Karpas-422 (cell line): ENCODE measurements around the gene ADCY5. TPM values are rescaled to one million over a fixed set of nuclear protein-coding genes. Genes with fewer than 3 reads are reported as not detected.

ENCODE experiments used
- DNase-seq: peaks from one replicate; pipeline ENCODE4 v3.0.0-alpha.2; 2015
- H2AFZ ChIP-seq: fragments of 200-600 bp; sonication (generic); 2 replicates; pipeline ENCODE4 v1.6.1; 2014; ENCODE audit warnings: antibody characterized with exemption, low read length, mixed read lengths
- H3K27ac ChIP-seq: fragments of 200-600 bp; sonication (generic); 2 replicates; pipeline ENCODE4 v1.5.1; 2014; ENCODE audit warnings: mild to moderate bottlenecking, low read length, moderate library complexity
- H3K27me3 ChIP-seq: fragments of 200-600 bp; sonication (generic); 2 replicates; pipeline ENCODE4 v1.6.1; 2014; ENCODE audit warnings: low read length, mixed read lengths
- H3K36me3 ChIP-seq: fragments of 200-600 bp; sonication (generic); 2 replicates; pipeline ENCODE4 v1.6.1; 2014; ENCODE audit warnings: low read length, mixed read lengths; ENCODE audit not compliant: insufficient read depth
- H3K4me1 ChIP-seq: fragments of 200-600 bp; sonication (generic); 2 replicates; pipeline ENCODE4 v1.6.1; 2014; ENCODE audit warnings: mild to moderate bottlenecking, low read length, mixed read lengths
- H3K4me2 ChIP-seq: fragments of 200-600 bp; sonication (generic); 2 replicates; pipeline ENCODE4 v1.6.1; 2014; ENCODE audit warnings: low read length, low read depth, mild to moderate bottlenecking; ENCODE audit not compliant: poor library complexity, severe bottlenecking
- H3K4me3 ChIP-seq: fragments of 200-600 bp; sonication (generic); 2 replicates; pipeline ENCODE4 v1.5.1; 2014; ENCODE audit warnings: mild to moderate bottlenecking, antibody characterized with exemption, low read length, mixed read lengths
- H3K79me2 ChIP-seq: fragments of 200-600 bp; sonication (generic); 2 replicates; pipeline ENCODE4 v1.6.1; 2014; ENCODE audit warnings: mild to moderate bottlenecking, low read length, mixed read lengths
- H3K9ac ChIP-seq: fragments of 200-600 bp; sonication (generic); 2 replicates; pipeline ENCODE4 v1.6.0; 2014; ENCODE audit warnings: low read length
- H3K9me2 ChIP-seq: fragments of 200-600 bp; sonication (generic), shearing (Covaris generic); replicated peaks from 2 replicates; pipeline ENCODE4 v1.6.0; 2014; ENCODE audit warnings: mild to moderate bottlenecking, low read length, moderate library complexity; ENCODE audit not compliant: insufficient read depth
- H3K9me3 ChIP-seq: fragments of 300-700, 200-600 bp; sonication (generic); 2 replicates; pipeline ENCODE4 v1.6.1; 2014; ENCODE audit warnings: low read length, mixed read lengths
- H4K20me1 ChIP-seq: fragments of 200-600 bp; sonication (generic); 2 replicates; pipeline ENCODE4 v1.6.1; 2014; ENCODE audit warnings: mild to moderate bottlenecking, antibody characterized with exemption, low read length, low read depth; ENCODE audit not compliant: insufficient read depth
- total RNA-seq: library from RNA; depleted of rRNA; stranded (reverse); fragments of >200 nt; shearing (Covaris generic); gene quantifications from 2 replicates; pipeline ENCODE4 v1.2.3, GENCODE V29; 2014; ENCODE audit warnings: low replicate concordance

ADCY5 gene
- total RNA-seq, 1 experiment from 2014 or later, result not detected

DNA sequence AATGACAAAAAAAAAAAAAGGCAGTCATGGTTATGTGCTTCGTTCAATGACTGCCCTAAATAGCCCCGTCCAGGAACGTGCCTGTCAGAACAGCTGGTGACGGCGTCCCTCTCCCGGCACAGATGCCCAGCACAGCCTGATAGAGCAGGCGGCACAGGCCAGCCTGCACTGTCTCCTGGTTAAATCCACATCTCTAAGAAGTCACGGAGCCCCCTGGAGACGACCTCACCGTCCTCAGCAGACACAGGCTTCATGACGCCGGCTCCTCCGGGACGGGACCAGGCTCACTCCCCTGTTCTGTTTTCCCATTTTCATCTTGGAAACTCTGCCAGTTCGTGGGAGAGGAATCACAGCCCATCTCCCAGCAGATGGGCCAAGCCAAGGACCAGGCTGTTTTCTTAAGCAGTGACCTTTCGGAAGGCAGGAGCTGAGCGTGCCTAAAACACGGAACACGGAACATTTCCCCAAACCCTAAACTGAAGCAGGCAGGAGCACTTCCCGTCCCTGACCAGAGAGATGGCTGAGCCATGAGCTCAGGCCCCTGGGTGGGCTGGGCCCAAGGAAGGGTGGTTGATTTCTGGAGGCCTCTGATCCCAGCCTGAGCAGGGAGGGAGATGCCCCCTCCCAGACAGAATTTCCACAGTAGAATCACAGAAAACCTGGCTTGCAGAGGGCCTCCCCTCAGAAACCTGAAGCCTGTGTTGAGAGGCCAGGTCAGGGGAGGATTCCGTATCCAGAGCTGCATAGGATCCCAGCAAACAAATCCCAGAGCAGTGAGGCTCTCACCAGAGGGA is 35.9 kb downstream of the ADCY5 start:
- no peak for DNase-seq

DNA sequence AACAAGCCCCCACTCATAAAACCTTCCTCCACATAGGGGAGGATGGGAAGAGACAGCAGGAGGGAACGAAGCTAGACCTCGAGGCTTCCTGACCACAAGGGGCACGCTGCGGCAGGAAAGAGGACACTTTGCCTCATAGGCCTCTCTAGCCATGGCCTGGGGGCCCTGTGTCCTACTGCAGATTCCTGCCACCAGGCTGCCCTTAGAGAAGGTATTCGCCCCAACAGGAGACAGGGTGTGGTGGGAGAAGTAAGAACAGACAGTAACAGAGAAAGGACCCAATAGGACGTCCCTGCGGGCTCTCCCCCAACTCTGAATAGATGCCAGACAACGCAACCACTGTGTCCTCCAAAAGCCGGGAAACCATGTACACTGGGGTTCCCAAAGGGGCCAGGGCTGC is 36.8 kb downstream of the ADCY5 start:
- no peaks in the 10 kb centered on the region for H3K9me3 ChIP-seq
- no peaks in the 10 kb centered on the region for H3K4me1 ChIP-seq
- H2AFZ ChIP-seq, result no peak overlapping the region
- no peaks in the 10 kb centered on the region for H4K20me1 ChIP-seq
- H3K27me3 ChIP-seq, result no peaks in the 10 kb centered on the region
- no peaks in the 10 kb centered on the region for H3K79me2 ChIP-seq
- no peaks in the 10 kb centered on the region for H3K36me3 ChIP-seq
- H3K9me2 ChIP-seq, result no peaks in the 10 kb centered on the region
- no peak overlapping the region for H3K9ac ChIP-seq
- no peak overlapping the region for H3K27ac ChIP-seq
- no peak overlapping the region for H3K4me2 ChIP-seq
- no peak overlapping the region for H3K4me3 ChIP-seq
- no peak for DNase-seq

More for the DNA sequence above, 35.9 kb downstream of the ADCY5 start:
- Histone ChIP-seq H3K27me3 (no peaks in the 10 kb centered on the region), H3K79me2 (no peaks in the 10 kb centered on the region), H3K4me1 (no peaks in the 10 kb centered on the region), H4K20me1 (no peaks in the 10 kb centered on the region), H3K9me3 (no peaks in the 10 kb centered on the region), H3K4me3 (no peak overlapping the region), H3K27ac (no peak overlapping the region), H3K9ac (no peak overlapping the region), H3K9me2 (no peaks in the 10 kb centered on the region), H2AFZ (no peak overlapping the region), H3K4me2 (no peak overlapping the region), H3K36me3 (no peaks in the 10 kb centered on the region)

DNA sequence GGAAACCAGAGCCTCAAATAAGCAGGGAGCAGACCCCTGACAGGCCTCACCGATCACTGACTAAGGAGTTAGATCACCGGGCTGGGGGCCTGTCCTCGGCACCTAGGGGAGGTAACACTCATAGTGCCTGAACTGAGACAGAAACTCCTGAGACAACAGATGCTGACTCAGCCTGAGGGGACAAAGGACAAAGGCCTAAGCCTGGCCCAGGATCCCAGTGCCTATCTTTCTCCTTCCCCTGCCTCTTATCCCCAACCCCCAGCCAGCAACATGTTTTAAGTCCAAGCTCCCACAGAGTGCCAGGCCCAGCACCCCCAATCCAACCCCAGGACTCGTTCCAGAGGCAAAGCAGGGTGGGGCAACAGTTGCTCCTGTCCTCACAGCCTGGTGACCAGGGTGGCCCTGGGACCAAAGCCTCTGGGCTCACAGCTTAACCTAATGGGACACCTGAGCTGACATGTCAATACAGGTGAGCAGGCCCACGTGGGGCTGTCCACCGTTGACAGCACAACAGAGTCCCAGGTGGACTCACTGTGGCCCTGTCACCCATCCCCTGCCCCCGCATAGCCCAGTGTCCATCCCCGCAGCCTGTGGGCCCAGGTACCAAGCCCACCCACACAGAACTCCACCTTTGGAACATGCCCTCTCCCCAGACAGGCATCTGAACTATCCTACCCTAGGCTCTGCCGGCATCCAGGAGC is 37.4 kb downstream of the ADCY5 start:
- no peaks in the 10 kb centered on the region for H3K9me2 ChIP-seq
- H3K36me3 ChIP-seq, result no peaks in the 10 kb centered on the region
- DNase-seq, result no peak
- H3K27ac ChIP-seq, result no peak overlapping the region
- no peak overlapping the region for H3K9ac ChIP-seq
- no peak overlapping the region for H3K4me2 ChIP-seq
- no peak overlapping the region for H2AFZ ChIP-seq
- no peaks in the 10 kb centered on the region for H3K27me3 ChIP-seq
- no peaks in the 10 kb centered on the region for H3K4me1 ChIP-seq
- no peak overlapping the region for H3K4me3 ChIP-seq
- no peaks in the 10 kb centered on the region for H3K9me3 ChIP-seq
- no peaks in the 10 kb centered on the region for H3K79me2 ChIP-seq
- H4K20me1 ChIP-seq, result no peaks in the 10 kb centered on the region

DNA sequence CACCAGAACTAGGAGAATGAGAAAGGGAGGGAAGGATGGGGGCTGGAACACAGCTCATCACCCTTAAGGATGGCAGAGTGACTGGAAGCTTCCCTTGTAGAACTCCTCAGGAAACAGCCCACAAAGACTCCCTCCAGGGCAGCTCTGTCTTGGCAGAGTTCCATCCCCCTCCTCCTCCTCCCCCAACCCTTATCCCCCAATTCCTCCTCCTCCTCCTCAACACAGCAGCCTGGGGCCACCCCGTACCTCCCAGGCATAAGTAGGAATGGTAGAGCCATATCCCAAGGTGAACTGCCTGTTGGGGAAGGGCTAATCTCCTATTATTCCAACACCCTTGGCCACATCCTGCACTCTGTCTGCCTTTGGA is 38.8 kb downstream of the ADCY5 start:
- no peak overlapping the region for H3K27ac ChIP-seq
- no peak overlapping the region for H3K4me3 ChIP-seq
- H3K79me2 ChIP-seq, result no peaks in the 10 kb centered on the region
- DNase-seq, result no peak
- H4K20me1 ChIP-seq, result no peaks in the 10 kb centered on the region
- no peaks in the 10 kb centered on the region for H3K36me3 ChIP-seq
- no peaks in the 10 kb centered on the region for H3K4me1 ChIP-seq
- no peaks in the 10 kb centered on the region for H3K9me3 ChIP-seq
- H3K9me2 ChIP-seq, result no peaks in the 10 kb centered on the region
- H3K9ac ChIP-seq, result no peak overlapping the region
- H3K27me3 ChIP-seq, result no peaks in the 10 kb centered on the region
- no peak overlapping the region for H3K4me2 ChIP-seq
- no peak overlapping the region for H2AFZ ChIP-seq

DNA sequence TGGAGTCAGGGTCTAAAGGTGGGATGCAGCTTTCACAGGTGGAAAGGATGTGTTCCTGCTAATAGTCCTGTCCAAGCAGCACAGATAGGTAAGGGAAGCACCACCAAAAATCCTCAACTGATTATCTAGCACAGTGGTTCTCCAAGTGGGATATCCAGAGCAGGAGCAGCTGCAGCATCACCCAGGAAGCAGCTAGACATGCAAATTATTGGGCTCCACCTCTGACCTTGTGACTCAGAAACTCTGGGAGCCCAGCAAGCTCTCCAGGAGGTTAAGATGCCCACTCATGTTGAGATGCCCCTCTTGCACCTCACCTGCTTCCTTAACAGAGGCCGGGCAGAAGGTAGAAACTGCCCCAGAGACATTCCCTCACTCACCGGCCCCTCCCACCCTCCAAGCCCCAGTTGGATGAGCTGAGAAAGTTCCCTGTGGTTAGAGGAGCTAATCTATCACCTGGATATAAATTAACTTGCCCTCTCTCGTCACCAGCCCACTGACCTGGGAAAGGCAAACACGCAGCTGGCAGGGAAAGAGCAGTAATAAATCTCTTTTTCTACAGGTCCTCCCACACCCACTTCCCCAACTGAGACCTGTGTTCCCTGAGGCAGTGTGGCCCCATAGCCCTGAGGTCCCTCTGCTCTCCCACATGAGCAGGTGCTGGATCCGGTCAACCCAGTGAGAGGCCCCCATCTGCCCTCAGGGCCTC is 39.3 kb downstream of the ADCY5 start:
- Histone ChIP-seq H3K4me2 (no peak overlapping the region), H2AFZ (no peak overlapping the region), H4K20me1 (no peaks in the 10 kb centered on the region), H3K36me3 (no peaks in the 10 kb centered on the region), H3K27me3 (no peaks in the 10 kb centered on the region), H3K9me3 (no peaks in the 10 kb centered on the region), H3K9ac (no peak overlapping the region), H3K27ac (no peak overlapping the region), H3K4me3 (no peak overlapping the region), H3K79me2 (no peaks in the 10 kb centered on the region), H3K9me2 (no peaks in the 10 kb centered on the region), H3K4me1 (no peaks in the 10 kb centered on the region)
- DNase-seq, result no peak

DNA sequence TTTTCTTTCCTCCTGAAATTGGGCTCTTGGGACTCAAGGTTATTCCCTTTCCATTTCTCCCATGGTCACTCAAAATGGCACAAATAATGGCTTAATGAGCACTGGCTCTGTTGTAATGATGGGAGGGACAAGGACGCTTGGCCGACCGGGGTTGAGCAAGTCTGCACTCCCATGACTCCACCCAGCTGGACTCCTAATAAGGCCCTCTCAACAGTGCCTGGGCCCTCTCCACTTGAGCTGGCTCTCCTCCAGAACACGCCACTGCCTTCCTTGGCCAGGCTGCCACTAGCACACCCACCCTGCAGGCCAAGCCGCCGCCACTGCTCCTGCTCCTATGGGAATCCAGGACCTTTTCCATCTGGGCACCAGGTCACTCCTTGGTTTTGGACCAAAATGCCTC is 42.3 kb downstream of the ADCY5 start:
- no peaks in the 10 kb centered on the region for H3K9me2 ChIP-seq
- no peak overlapping the region for H3K4me2 ChIP-seq
- no peaks in the 10 kb centered on the region for H3K9me3 ChIP-seq
- no peaks in the 10 kb centered on the region for H3K36me3 ChIP-seq
- no peaks in the 10 kb centered on the region for H3K79me2 ChIP-seq
- no peaks in the 10 kb centered on the region for H3K27me3 ChIP-seq
- no peaks in the 10 kb centered on the region for H4K20me1 ChIP-seq
- no peak overlapping the region for H3K9ac ChIP-seq
- H2AFZ ChIP-seq, result no peak overlapping the region
- H3K27ac ChIP-seq, result no peak overlapping the region
- no peak overlapping the region for H3K4me3 ChIP-seq
- no peaks in the 10 kb centered on the region for H3K4me1 ChIP-seq
- no peak for DNase-seq

DNA sequence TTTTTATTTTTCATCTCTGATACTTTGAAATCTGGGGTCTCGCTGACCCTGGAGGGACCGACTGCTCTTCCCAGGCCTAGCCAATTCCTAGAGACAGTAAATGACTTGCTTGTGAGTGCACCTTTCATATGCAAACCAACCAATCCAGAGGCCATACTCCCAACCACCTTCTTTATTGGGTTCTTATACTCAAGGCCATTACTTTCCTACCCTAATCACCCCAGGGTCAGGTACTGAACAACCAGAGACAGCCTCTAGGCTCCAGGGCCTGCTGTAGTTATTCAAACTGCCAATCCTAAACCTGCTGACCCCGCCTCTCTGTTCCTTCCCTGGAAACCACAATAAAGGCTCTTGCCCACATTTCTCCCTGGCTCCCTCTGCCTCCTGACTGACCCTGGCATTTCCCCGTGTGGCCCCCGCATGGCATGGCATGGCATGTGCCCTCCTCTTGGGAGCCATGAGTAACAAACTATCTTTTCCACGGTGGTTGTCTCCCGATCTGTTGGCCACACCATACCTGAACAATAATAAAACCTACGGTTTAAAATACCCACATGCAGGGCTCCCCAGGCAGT is 42.9 kb downstream of the ADCY5 start:
- H3K9me3 ChIP-seq, result no peaks in the 10 kb centered on the region
- no peak overlapping the region for H3K9ac ChIP-seq
- H3K27me3 ChIP-seq, result no peaks in the 10 kb centered on the region
- no peak for DNase-seq
- H3K4me2 ChIP-seq, result no peak overlapping the region
- H4K20me1 ChIP-seq, result no peaks in the 10 kb centered on the region
- no peaks in the 10 kb centered on the region for H3K79me2 ChIP-seq
- H3K4me1 ChIP-seq, result no peaks in the 10 kb centered on the region
- H3K9me2 ChIP-seq, result no peaks in the 10 kb centered on the region
- no peak overlapping the region for H3K4me3 ChIP-seq
- H2AFZ ChIP-seq, result no peak overlapping the region
- no peak overlapping the region for H3K27ac ChIP-seq
- H3K36me3 ChIP-seq, result no peaks in the 10 kb centered on the region

DNA sequence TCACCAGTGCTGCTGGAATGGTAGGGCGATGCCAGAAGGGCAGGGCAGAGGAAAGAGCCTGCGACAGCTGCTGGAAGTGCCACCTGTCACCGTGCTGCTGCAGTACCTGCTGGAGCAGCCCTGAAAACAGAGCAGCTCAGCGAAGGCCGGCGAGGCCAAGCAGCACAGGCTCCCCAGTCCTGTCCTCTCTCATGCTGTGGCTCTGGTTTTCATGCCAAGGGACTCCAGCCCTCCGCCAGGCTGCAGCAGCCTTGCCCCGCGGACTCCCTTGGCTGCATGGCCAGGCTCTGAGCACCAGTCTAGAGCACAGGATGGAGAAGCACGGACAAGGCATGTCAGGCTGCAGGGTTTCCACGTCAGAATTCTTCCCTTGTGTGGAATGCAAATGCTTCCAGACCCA is 43.9 kb downstream of the ADCY5 start:
- Histone ChIP-seq H3K27ac (no peak overlapping the region), H3K4me3 (no peak overlapping the region), H3K36me3 (no peaks in the 10 kb centered on the region), H3K4me1 (no peaks in the 10 kb centered on the region), H3K9ac (no peak overlapping the region), H3K9me2 (no peaks in the 10 kb centered on the region), H3K79me2 (no peaks in the 10 kb centered on the region), H2AFZ (no peak overlapping the region), H4K20me1 (no peaks in the 10 kb centered on the region), H3K4me2 (no peak overlapping the region), H3K9me3 (no peaks in the 10 kb centered on the region), H3K27me3 (no peaks in the 10 kb centered on the region)
- no peak for DNase-seq
